Activated CD8-positive, alpha-beta memory T cell treated with anti-CD3 and anti-CD28 coated beads, Interleukin-2, amount 10 ng/mL, durations not matched to agents 7 days and 5 days (primary cell): ENCODE measurements around the gene ZNF397. TPM values are rescaled to one million over a fixed set of nuclear protein-coding genes. Genes with fewer than 3 reads are reported as not detected.

Source experiments
- ATAC-seq: fragments of 150-1000 bp; cut with Tn5 transposase; one replicate; pipeline ENCODE4 v1.10.0; 2021; ENCODE audit warnings: moderate library complexity
- CTCF ChIA-PET: fragments of 350-600 bp; sonication (Branson Sonifier 250); formaldehyde crosslinking; loops from one replicate; lab custom pipeline; 2021; ENCODE audit warnings: antibody characterized with exemption; lab: Charles Lee
- DNase-seq: peaks from one replicate; pipeline ENCODE4 v3.0.0-alpha.2; 2020
- H3K27ac Mint-ChIP-seq: one replicate; pipeline ENCODE4 v1.8.0; 2021; ENCODE audit warnings: mild to moderate bottlenecking, mixed read lengths
- H3K27me3 Mint-ChIP-seq: one replicate; pipeline ENCODE4 v1.8.0; 2021; ENCODE audit warnings: mixed read lengths
- H3K36me3 Mint-ChIP-seq: one replicate; pipeline ENCODE4 v1.8.0; 2021; ENCODE audit warnings: mild to moderate bottlenecking, mixed read lengths
- H3K4me1 Mint-ChIP-seq: one replicate; pipeline ENCODE4 v1.8.0; 2021; ENCODE audit warnings: mixed read lengths
- H3K4me3 Mint-ChIP-seq: one replicate; pipeline ENCODE4 v1.8.0; 2021; ENCODE audit warnings: mild to moderate bottlenecking, moderate library complexity, mixed read lengths
- H3K9me3 Mint-ChIP-seq: one replicate; pipeline ENCODE4 v1.8.0; 2022; ENCODE audit warnings: low read depth, mixed read lengths
- total RNA-seq, 2 experiments: library from RNA; stranded (reverse); gene quantifications; one replicate each; pipeline ENCODE4 v1.2.3, GENCODE V29; 2021

ZNF397 gene
- total RNA-seq, 2 experiments from 2014 or later = 10.8 to 13.1 TPM

DNA sequence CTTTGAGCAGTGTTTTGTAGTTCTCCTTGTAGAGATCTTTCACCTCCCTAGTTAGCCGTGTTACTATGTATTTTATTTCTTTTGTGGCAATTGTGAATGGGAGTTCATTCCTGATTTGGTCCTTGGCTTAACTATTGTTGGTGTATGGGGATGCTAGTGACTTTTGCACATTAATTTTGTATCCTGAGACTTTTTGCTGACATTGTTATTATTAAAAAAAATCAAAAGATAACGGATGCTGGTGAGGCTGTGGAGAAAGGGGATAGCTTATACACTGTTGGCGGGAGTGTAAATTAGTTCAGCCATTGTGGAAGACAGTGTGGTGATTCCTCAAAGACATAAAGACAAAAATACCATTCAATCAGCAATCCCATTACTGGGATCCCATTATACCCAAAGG, 17.0 kb upstream of the ZNF397 start:
- Mint-ChIP-seq H3K4me1 (no peaks in the 10 kb centered on the region), H3K27me3 (peaks cover 15% of the 10 kb centered on the region), H3K27ac (no peak overlapping the region), H3K9me3 (no peaks in the 10 kb centered on the region), H3K4me3 (no peak overlapping the region), H3K36me3 (no peaks in the 10 kb centered on the region)
- ATAC-seq (no peak), DNase-seq (no peak)
- CTCF ChIA-PET = no interaction called here

DNA sequence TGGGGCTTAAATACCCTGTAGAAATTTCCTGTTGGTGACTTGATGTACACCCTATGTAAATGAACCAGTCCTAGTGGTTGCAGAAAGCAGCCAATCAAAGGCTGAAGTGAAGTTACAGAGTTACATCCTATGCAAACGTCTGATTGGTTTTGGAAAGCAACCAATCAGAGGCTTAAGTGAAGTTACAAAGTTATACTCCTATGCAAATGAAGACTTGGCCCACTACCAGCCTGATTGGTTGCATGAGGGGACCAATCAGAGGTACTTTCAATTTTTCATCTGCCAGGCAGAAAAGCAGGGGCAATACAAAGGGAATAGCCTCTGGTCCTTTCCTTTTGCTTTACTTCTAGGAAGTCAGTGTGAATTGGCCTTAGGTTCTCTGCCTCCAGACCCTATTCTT, 13.6 kb upstream of the ZNF397 start:
- Mint-ChIP-seq H3K27ac (no peak overlapping the region), H3K4me1 (peaks cover 3% of the 10 kb centered on the region), H3K9me3 (no peaks in the 10 kb centered on the region), H3K36me3 (no peaks in the 10 kb centered on the region), H3K27me3 (peaks cover 17% of the 10 kb centered on the region), H3K4me3 (no peak overlapping the region)
- ATAC-seq = no peak
- CTCF ChIA-PET = no interaction called here
- DNase-seq = no peak

DNA sequence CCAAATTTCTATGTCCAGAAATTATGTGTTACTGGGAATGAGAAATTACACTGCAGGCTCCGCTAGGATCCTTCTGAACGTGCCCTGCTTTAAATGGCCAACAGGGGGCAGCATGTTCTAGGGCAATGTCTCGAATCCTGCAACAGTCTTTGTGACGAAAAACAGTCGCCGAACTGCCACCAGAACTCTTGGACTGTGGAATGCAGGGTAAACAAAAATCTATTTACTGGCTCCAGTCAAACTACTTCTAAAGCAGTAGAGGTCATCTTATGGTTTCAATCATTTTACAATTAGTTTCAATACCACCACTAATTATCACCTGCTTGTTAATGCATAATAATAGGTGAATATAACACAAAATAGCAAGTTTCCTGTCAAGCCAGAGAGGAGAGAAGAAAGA, 9.8 kb upstream of the ZNF397 start:
- H3K4me1 Mint-ChIP-seq = peaks cover 3% of the 10 kb centered on the region
- H3K4me3 Mint-ChIP-seq = peak overlapping the region; percentile 52
- no peaks in the 10 kb centered on the region for H3K36me3 Mint-ChIP-seq
- H3K27ac Mint-ChIP-seq = peak overlapping the region; percentile 29
- peak; percentile 86 for DNase-seq
- H3K9me3 Mint-ChIP-seq = no peaks in the 10 kb centered on the region
- ATAC-seq = peak; percentile 78
- H3K27me3 Mint-ChIP-seq = peaks cover 2% of the 10 kb centered on the region
- CTCF ChIA-PET = interaction anchor here (0.7 to 6.0 kb wide), 13 partner anchors 9 to 367 kb away, joined by 3 to 37 read pairs (median 4); partner anchors contain the start of genes ZNF24, ZNF397 and ZSCAN30

DNA sequence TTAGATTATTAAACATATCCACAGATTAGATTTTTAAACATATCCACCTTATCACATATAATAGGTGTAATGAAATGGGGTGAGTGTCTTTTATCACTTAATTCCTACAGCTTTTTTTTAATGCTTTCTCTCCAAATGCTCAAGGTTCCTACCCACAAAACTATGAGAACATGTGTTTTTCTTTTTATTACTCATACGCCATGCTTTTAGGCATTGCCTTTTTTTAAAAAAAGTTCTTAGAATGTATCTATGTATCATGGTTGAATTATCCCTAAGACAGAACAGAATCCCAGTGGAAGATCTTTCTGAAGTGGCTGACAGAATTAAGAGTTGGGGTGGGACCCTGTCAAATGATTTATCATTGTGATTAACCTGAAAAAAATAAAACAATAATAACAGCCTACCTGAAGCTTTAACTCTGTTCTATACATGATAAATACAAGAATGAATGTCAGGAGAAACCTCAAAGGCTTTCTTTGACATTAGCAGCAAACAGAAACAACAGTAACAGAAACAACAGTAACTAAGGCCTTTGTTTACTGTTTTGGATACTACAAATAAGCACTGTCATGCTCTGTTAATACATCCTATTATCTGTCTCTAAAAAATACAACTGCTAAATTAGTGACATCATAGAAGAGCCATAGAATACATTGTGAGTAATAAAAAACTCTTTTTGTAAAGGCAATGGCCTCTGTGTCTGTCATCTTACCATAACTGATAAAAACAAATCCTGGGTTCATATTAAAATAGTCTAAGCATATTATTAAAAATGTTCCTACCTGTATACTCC, 4.1 kb upstream of the ZNF397 start:
- Mint-ChIP-seq H3K9me3 (no peaks in the 10 kb centered on the region), H3K27me3 (no peaks in the 10 kb centered on the region), H3K4me3 (no peak overlapping the region), H3K4me1 (peaks cover 11% of the 10 kb centered on the region), H3K36me3 (peaks cover 2% of the 10 kb centered on the region), H3K27ac (no peak overlapping the region)
- CTCF ChIA-PET = interaction anchor here (1.3 kb wide), 1 partner anchor 210 kb away, joined by 3 read pairs; no protein-coding TSS in a partner anchor
- no peak for ATAC-seq
- DNase-seq = no peak

DNA sequence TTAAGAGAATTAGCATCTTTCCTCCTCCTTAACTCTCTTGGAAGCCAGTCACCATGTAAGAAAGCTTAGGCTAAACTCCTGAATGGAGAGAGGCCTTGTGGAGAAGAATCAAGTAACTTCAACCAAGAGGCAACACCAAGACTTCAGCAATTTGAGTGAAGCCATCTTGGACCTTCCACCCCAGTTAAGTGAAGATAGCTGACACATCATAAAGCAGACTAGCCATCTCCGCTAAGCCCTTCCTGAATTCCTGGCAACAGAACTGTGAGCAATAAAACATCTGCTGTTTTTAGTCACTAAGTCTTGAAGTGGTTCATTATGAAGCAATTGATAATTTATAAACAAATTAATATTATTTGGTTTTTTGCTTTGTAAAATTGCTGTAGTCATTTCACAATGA, 1.5 kb upstream of the ZNF397 start:
- CTCF ChIA-PET = interaction anchor here (0.9 to 2.4 kb wide), 6 partner anchors 8 to 210 kb away, joined by 3 to 11 read pairs (median 5); partner anchors contain the start of genes ZNF24 and ZSCAN30
- no peak for ATAC-seq
- Mint-ChIP-seq H3K27ac (no peak overlapping the region), H3K9me3 (peaks cover 8% of the 10 kb centered on the region), H3K36me3 (peaks cover 26% of the 10 kb centered on the region), H3K27me3 (no peaks in the 10 kb centered on the region), H3K4me1 (peaks cover 11% of the 10 kb centered on the region), H3K4me3 (no peak overlapping the region)
- no peak for DNase-seq

DNA sequence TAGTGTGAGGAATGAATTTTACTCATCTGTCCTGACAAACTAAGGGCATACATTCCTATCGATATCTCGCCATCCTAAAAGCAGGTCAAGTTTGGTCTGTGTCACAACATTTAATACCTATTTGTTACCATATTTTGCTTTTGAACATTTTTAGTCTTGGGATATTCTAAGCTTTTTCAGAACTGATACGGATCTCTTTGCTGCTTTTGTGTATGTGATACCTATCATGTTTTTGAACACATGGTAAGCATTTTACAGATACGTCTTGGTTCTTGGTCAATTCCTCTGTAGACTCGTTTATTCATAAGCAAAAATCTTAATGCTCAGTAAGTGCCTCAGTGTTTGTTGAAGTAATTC, 592 bp downstream of the ZNF397 start:
- no peak for DNase-seq
- peak overlapping the region; percentile 91 for H3K4me3 Mint-ChIP-seq
- no peaks in the 10 kb centered on the region for H3K27me3 Mint-ChIP-seq
- peaks cover 47% of the 10 kb centered on the region for H3K36me3 Mint-ChIP-seq
- peak overlapping the region; percentile 94 for H3K27ac Mint-ChIP-seq
- H3K9me3 Mint-ChIP-seq = peaks cover 17% of the 10 kb centered on the region
- CTCF ChIA-PET = interaction anchor here (1.1 to 2.4 kb wide), 6 partner anchors 10 to 202 kb away, joined by 3 to 11 read pairs (median 4); partner anchors contain the start of gene ZNF24
- peaks cover 11% of the 10 kb centered on the region for H3K4me1 Mint-ChIP-seq
- ATAC-seq = no peak

DNA sequence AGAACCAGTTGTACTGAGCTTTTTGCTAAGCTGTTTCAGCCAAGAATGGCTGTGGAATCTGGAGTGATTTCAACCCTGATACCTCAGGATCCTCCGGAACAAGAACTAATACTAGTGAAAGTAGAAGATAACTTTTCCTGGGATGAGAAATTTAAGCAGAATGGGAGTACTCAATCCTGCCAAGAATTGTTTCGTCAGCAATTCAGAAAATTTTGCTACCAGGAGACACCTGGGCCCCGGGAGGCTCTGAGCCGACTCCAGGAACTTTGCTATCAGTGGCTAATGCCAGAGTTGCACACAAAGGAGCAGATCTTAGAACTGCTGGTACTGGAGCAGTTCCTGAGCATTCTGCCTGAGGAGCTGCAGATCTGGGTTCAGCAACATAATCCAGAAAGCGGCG, 1.6 kb downstream of the ZNF397 start:
- Mint-ChIP-seq H3K27ac (no peak overlapping the region), H3K4me3 (no peak overlapping the region), H3K9me3 (peaks cover 23% of the 10 kb centered on the region), H3K4me1 (peaks cover 11% of the 10 kb centered on the region), H3K27me3 (no peaks in the 10 kb centered on the region), H3K36me3 (peaks cover 57% of the 10 kb centered on the region)
- DNase-seq (no peak), ATAC-seq (no peak)
- CTCF ChIA-PET = interaction anchor here (1.0 kb wide), 1 partner anchor 144 kb away, joined by 3 read pairs; no protein-coding TSS in a partner anchor

DNA sequence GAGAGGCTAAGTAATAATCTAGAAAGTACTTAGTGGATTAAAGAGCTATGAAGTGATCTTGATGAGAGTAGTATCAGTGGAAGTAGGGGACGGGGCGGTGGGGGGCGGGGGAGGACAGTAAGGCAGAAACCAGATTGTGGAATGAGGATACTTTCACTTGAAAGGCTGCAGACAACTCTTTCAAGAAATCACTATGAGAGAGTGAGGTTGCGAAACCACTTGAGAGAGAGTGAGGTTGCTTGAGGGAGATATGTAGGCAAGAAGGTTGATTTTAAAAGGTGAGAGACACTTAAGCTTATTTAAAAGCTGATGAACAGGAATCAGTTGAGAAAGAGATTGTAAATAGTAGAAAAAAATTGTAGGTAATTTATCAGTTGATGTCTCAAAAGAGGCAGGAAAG, 3.8 kb downstream of the ZNF397 start:
- CTCF ChIA-PET = interaction anchor here (0.9 to 1.0 kb wide), 2 partner anchors 43 to 45 kb away, joined by 3 to 4 read pairs; no protein-coding TSS in a partner anchor
- ATAC-seq (no peak), DNase-seq (no peak)
- Mint-ChIP-seq H3K27ac (no peak overlapping the region), H3K4me3 (no peak overlapping the region), H3K9me3 (peaks cover 27% of the 10 kb centered on the region), H3K4me1 (peaks cover 8% of the 10 kb centered on the region), H3K36me3 (peaks cover 72% of the 10 kb centered on the region), H3K27me3 (no peaks in the 10 kb centered on the region)

DNA sequence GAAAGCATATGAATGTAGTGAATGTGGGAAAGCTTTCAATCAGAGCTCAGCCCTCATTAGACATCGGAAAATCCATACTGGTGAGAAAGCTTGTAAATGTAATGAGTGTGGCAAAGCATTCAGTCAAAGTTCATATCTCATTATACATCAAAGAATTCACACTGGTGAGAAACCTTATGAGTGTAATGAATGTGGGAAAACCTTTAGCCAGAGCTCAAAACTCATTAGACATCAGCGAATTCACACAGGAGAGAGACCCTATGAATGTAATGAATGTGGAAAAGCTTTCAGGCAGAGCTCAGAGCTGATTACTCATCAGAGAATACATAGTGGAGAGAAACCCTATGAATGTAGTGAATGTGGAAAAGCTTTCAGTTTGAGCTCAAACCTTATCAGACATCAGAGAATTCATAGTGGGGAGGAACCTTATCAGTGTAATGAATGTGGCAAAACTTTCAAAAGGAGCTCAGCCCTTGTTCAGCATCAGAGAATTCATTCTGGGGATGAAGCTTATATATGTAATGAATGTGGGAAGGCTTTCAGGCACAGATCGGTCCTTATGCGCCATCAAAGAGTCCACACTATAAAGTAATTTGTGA, 5.0 kb downstream of the ZNF397 start:
- ATAC-seq (no peak), DNase-seq (no peak)
- peaks cover 33% of the 10 kb centered on the region for H3K9me3 Mint-ChIP-seq
- H3K36me3 Mint-ChIP-seq = peaks cover 84% of the 10 kb centered on the region
- peaks cover 3% of the 10 kb centered on the region for H3K4me1 Mint-ChIP-seq
- no peak overlapping the region for H3K4me3 Mint-ChIP-seq
- CTCF ChIA-PET = interaction anchor here (0.8 to 1.0 kb wide), 2 partner anchors 14 to 43 kb away, joined by 3 read pairs; no protein-coding TSS in a partner anchor
- no peaks in the 10 kb centered on the region for H3K27me3 Mint-ChIP-seq
- no peak overlapping the region for H3K27ac Mint-ChIP-seq

DNA sequence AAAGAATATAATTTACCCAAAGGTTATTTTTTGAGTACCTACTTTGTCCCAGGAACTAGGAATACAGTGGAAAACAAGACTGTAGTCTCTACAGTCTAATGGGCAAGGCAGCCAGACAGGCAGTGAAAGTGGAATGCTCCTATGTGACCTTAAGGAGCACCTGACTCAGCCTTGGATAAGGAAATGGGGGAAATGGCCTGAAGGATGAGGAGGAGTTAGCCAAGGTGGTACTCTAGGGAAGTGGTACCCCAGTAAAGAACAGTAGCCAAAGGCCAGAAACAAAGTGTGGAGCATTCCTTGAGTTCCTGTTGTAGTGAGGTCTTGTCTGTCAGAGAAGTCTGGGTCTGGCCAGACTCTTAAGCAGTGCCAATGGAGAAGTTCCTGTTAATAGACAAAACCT, 6.0 kb downstream of the ZNF397 start:
- Mint-ChIP-seq H3K36me3 (peaks cover 92% of the 10 kb centered on the region), H3K27ac (no peak overlapping the region), H3K4me1 (no peaks in the 10 kb centered on the region), H3K4me3 (no peak overlapping the region), H3K9me3 (peaks cover 41% of the 10 kb centered on the region), H3K27me3 (no peaks in the 10 kb centered on the region)
- CTCF ChIA-PET = no interaction called here
- no peak for ATAC-seq
- DNase-seq = no peak

DNA sequence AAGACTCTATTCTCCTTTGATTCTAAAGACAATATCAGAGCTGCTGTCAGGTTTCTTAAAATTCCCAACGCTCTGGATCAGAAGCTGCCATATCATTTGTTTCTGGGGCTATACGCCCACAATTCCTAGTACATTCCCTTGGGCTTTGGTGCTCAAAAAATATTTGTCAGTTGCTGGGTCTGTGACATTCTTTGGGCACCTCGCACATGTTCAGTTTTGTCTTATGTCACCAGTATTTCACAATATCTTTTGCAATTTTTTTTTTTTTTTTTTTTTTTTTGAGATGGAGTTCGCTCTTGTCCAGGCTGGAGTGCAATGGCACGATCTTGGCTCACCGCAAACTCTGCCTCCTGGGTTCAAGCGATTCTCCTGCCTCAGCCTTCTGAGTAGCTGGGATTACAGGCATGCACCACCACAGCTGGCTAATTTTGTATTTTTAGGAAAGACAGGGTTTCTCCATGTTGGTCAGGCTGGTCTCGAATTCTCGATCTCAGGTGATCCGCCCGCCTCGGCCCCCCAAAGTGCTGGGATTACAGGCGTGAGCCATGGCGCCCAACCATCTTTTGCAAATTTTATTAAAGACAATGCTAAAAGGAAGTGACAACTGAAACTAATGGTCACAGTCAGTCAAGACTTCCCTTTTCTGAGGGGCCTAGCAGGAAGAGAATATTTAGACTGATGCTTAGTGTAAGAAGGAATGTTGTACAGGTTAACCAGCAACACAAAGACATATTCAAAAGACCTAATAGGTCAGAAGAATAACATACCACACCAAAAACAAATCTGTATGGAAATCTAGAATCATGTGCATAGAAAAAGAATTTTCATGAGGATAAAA, 6.8 kb downstream of the ZNF397 start:
- Mint-ChIP-seq H3K27me3 (no peaks in the 10 kb centered on the region), H3K4me1 (no peaks in the 10 kb centered on the region), H3K27ac (no peak overlapping the region), H3K36me3 (peaks cover 93% of the 10 kb centered on the region), H3K9me3 (peaks cover 48% of the 10 kb centered on the region), H3K4me3 (no peak overlapping the region)
- no peak for DNase-seq
- CTCF ChIA-PET = no interaction called here
- no peak for ATAC-seq

DNA sequence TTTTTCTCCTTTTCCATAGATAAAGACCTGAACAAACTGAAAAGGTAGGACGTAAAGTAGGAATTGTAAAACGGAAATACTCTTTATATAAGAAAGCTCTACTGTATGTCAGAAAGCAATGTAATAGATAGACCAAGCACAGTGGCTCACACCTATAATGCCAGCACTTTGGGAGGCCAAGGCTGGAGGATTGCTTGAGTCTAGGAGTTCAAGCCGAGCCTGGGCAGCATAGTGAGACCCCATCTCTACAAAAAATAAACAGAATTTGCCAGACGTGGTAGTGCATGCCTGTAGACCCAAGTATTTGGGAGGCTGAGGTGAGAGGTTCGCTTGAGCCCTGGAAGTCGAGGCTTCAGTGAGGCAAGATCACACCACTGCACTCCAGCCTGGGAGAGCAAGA, 7.6 kb downstream of the ZNF397 start:
- DNase-seq (no peak), ATAC-seq (no peak)
- Mint-ChIP-seq H3K27me3 (no peaks in the 10 kb centered on the region), H3K4me1 (no peaks in the 10 kb centered on the region), H3K36me3 (peaks cover 93% of the 10 kb centered on the region), H3K27ac (no peak overlapping the region), H3K9me3 (peaks cover 54% of the 10 kb centered on the region), H3K4me3 (no peak overlapping the region)
- CTCF ChIA-PET = no interaction called here

DNA sequence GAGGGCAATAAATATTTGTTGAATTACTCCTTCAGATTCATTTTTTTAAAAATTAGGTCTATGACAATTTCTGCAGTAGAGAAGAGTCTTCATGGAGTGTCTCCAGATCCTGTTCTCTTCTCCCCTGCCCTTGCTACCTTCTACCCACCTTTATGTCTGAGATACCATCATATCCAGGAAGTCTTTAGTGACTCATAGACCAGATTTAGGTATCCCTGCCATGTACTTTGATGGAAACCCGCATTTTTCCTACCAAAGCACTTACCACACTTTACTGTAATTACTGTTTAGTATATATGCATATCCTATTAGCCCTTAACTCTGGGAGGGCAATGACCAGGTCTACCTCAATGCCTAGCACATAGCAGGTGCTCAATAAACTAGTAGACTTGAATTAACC, 11.6 kb downstream of the ZNF397 start:
- peaks cover 48% of the 10 kb centered on the region for H3K9me3 Mint-ChIP-seq
- DNase-seq = no peak

More for the DNA sequence above, 11.6 kb downstream of the ZNF397 start:
- H3K27ac Mint-ChIP-seq = no peak overlapping the region
- CTCF ChIA-PET = interaction anchor here (1.2 kb wide), 1 partner anchor 12 kb away, joined by 3 read pairs; no protein-coding TSS in a partner anchor
- peaks cover 72% of the 10 kb centered on the region for H3K36me3 Mint-ChIP-seq
- H3K4me1 Mint-ChIP-seq = no peaks in the 10 kb centered on the region
- no peaks in the 10 kb centered on the region for H3K27me3 Mint-ChIP-seq
- ATAC-seq = no peak
- no peak overlapping the region for H3K4me3 Mint-ChIP-seq
